Measurements from ENCODE around the gene PDAP1. TPM values are rescaled to one million over a fixed set of nuclear protein-coding genes. Genes with fewer than 3 reads are reported as not detected.

The PDAP1 gene
- total and polyA plus RNA-seq, 9 of the 15 experiments (the other 6 are each of a cell fraction or from before 2014, with no cell fraction given), result 10.2 to 315 (median 129) TPM

DNA sequence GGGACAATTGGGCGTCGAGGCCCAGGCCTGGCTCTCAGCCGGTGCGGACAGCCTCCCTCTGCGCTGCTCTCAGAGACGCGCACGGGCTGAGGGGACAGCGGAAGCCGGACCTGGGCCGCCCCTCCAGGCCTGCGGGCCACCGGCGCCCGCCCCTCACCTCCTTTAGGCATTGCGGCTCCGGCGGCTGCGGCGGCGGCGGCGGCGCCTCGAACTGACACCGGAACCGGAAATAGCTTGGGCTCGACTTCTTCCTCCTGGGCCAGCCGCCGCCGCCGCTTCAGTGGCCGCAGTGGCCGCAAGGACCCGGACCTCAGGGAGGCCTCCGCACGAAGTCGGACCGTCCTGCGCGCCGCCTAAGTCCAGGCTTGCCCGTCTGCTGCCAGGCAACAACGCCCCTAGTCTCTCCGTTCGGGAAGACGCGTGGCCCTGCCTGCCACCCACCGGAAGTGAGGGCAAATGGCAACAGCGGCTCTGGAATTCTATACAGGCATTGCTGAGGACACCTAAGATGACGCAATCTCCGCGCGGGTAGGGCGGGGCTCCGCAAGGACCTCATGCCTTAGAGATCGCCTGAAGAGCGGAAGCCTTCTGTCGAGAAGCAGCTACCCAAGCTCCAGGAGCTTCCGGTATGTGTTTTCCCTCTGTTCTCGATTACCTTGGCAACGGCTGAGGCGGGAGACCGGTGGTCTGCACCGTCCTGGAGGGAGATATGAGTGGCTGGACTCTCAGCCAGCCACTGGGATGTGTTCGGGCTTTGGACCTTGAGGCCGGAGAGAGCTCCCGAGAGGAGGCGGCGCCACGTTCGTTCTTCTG lies at the start of gene PDAP1, which contains the start of gene BUD31 (continued):
- TF ChIP-seq LCOR (CRISPR knock-in tag; IDR thresholded peaks at IDR 0.05), result peak; percentile 65; the same call in 1 of the 2 replicates
- TF ChIP-seq, protein P1, sequence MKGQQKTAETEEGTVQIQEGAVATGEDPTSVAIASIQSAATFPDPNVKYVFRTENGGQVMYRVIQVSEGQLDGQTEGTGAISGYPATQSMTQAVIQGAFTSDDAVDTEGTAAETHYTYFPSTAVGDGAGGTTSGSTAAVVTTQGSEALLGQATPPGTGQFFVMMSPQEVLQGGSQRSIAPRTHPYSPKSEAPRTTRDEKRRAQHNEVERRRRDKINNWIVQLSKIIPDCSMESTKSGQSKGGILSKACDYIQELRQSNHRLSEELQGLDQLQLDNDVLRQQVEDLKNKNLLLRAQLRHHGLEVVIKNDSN (CRISPR knock-in tag; IDR thresholded peaks at IDR 0.05), result no peak
- TF ChIP-seq CBFB (CRISPR knock-in tag; IDR thresholded peaks at IDR 0.05), result peak; percentile 45
- no peak for TF ChIP-seq HSF4 (CRISPR knock-in tag; IDR thresholded peaks at IDR 0.05; ENCODE audit: borderline replicate concordance)
- TF ChIP-seq SIRT6 (IDR thresholded peaks at IDR 0.05; ENCODE audit: low read depth, low read length), result no peak
- no peak for TF ChIP-seq ESRRB (CRISPR knock-in tag; IDR thresholded peaks at IDR 0.05; ENCODE audit: borderline replicate concordance)
- TF ChIP-seq ZBTB7A (IDR thresholded peaks at IDR 0.05; ENCODE audit: borderline replicate concordance, control insufficient read depth, low read depth, low read length), result peak; percentile 67; the same call in 1 of the 2 replicates
- 0 out of 2 replicates have a peak, but pooled peaks have one; percentile 80 for TF ChIP-seq ZFPM2 (CRISPR knock-in tag; IDR thresholded peaks at IDR 0.05)
- TF ChIP-seq NELFE (IDR thresholded peaks at IDR 0.05; ENCODE audit: insufficient read depth, insufficient read length), result no peak
- peak; percentile 62; the same call in 1 of the 2 replicates for TF ChIP-seq FOSL1 (tag; conservative IDR thresholded peaks at IDR 0.05)
- TF ChIP-seq XRCC5 (IDR thresholded peaks at IDR 0.05; ENCODE audit: low read depth, low read length), result no peak; the same call in 1 of the 2 replicates
- TF ChIP-seq, protein P2, sequence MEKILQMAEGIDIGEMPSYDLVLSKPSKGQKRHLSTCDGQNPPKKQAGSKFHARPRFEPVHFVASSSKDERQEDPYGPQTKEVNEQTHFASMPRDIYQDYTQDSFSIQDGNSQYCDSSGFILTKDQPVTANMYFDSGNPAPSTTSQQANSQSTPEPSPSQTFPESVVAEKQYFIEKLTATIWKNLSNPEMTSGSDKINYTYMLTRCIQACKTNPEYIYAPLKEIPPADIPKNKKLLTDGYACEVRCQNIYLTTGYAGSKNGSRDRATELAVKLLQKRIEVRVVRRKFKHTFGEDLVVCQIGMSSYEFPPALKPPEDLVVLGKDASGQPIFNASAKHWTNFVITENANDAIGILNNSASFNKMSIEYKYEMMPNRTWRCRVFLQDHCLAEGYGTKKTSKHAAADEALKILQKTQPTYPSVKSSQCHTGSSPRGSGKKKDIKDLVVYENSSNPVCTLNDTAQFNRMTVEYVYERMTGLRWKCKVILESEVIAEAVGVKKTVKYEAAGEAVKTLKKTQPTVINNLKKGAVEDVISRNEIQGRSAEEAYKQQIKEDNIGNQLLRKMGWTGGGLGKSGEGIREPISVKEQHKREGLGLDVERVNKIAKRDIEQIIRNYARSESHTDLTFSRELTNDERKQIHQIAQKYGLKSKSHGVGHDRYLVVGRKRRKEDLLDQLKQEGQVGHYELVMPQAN (IDR thresholded peaks at IDR 0.05; ENCODE audit: borderline replicate concordance), result peak; percentile 93; the same call in 1 of the 2 replicates
- TF ChIP-seq, protein P3, sequence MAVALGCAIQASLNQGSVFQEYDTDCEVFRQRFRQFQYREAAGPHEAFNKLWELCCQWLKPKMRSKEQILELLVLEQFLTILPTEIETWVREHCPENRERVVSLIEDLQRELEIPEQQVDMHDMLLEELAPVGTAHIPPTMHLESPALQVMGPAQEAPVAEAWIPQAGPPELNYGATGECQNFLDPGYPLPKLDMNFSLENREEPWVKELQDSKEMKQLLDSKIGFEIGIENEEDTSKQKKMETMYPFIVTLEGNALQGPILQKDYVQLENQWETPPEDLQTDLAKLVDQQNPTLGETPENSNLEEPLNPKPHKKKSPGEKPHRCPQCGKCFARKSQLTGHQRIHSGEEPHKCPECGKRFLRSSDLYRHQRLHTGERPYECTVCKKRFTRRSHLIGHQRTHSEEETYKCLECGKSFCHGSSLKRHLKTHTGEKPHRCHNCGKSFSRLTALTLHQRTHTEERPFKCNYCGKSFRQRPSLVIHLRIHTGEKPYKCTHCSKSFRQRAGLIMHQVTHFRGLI (CRISPR knock-in tag; IDR thresholded peaks at IDR 0.05), result 0 out of 2 replicates have a peak, but pooled peaks have one; percentile 23
- no peak; the same call in none of the 2 replicates for TF ChIP-seq BMI1 (IDR thresholded peaks at IDR 0.05; ENCODE audit: low read length)
- TF ChIP-seq, protein P4, sequence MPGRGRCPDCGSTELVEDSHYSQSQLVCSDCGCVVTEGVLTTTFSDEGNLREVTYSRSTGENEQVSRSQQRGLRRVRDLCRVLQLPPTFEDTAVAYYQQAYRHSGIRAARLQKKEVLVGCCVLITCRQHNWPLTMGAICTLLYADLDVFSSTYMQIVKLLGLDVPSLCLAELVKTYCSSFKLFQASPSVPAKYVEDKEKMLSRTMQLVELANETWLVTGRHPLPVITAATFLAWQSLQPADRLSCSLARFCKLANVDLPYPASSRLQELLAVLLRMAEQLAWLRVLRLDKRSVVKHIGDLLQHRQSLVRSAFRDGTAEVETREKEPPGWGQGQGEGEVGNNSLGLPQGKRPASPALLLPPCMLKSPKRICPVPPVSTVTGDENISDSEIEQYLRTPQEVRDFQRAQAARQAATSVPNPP (IDR thresholded peaks at IDR 0.05; ENCODE audit: borderline replicate concordance, insufficient read depth, insufficient read length), result no peak
- TF ChIP-seq STAG1 (CRISPR knock-in tag; IDR thresholded peaks at IDR 0.05; ENCODE audit: borderline replicate concordance), result no peak
- TF ChIP-seq CXXC5 (CRISPR knock-in tag; IDR thresholded peaks at IDR 0.05), result peak; percentile 94
- peak; percentile 80 for TF ChIP-seq TAF1 (IDR thresholded peaks at IDR 0.05; ENCODE audit: control insufficient read depth, extremely low read depth, insufficient read depth, low read length, severe bottlenecking)
- TF ChIP-seq EP300 (IDR thresholded peaks at IDR 0.05; ENCODE audit: low read length), result peak; percentile 60; the same call in 1 of the 2 replicates
- TF ChIP-seq POLR2H (tag; IDR thresholded peaks at IDR 0.05; ENCODE audit: low read depth), result peak; percentile 91
- no peak; the same call in 1 of the 2 replicates for TF ChIP-seq ZNF263 (CRISPR knock-in tag; IDR thresholded peaks at IDR 0.05; ENCODE audit: borderline replicate concordance)

All from K562 (cell line).